Mucosa of descending colon (tissue), 3 donors: ENCODE data around the gene ZNF830. TPM values are rescaled to one million over a fixed set of nuclear protein-coding genes. Genes with fewer than 3 reads are reported as not detected.

Source experiments
- ATAC-seq: fragments of 200-7000 bp; cut with Tn5 transposase; one replicate; pipeline ENCODE4 v1.9.1; 2020; ENCODE audit warnings: mild to moderate bottlenecking, moderate library complexity
- DNase-seq, 3 donors: peaks; one replicate each; pipeline ENCODE4 v3.0.0-alpha.2; 2020
- H3K36me3 ChIP-seq: fragments of 200-600 bp; one replicate; pipeline ENCODE4 v1.8.0; 2021; ENCODE audit warnings: low read depth, mild to moderate bottlenecking
- H3K4me1 ChIP-seq: fragments of 200-600 bp; one replicate; pipeline ENCODE4 v1.8.0; 2021; ENCODE audit warnings: low read depth, mild to moderate bottlenecking
- H3K4me3 ChIP-seq: fragments of 200-600 bp; one replicate; pipeline ENCODE4 v1.8.0; 2021; ENCODE audit warnings: mild to moderate bottlenecking
- H3K9me3 ChIP-seq: fragments of 200-600 bp; one replicate; pipeline ENCODE4 v1.8.0; 2021; ENCODE audit warnings: mild to moderate bottlenecking
- CTCF ChIP-seq: fragments of 200-600 bp; IDR thresholded peaks from one replicate; pipeline ENCODE4 v1.8.0; 2022; ENCODE audit warnings: antibody characterized with exemption, mild to moderate bottlenecking
- intact Hi-C, 2 donors: fragments of 100-400 bp; cut with DNase I in 1 of 2; cut with micrococcal nuclease in 1 of 2; formaldehyde crosslinking; loops; one replicate each; pipeline versions ENCODE4 v1.11.0 to v1.11.1; 2022; cut with DNase I, micrococcal nuclease
- total RNA-seq, 3 donors: library from RNA; stranded (reverse); fragmentation: NEBNext Ultra II Directional in 2 of 3; extraction: Animal tissue kit (Norgen Biotek cat#: 25700) in 2 of 3; gene quantifications; one replicate each; pipeline versions ENCODE4 v1.2.1 to v1.2.4, GENCODE V29; 2021 to 2023
- donor health status: DM: no; HTN: no; CAD: no; lungs with moderate emphysema.
- donor health status: DM: no; HTN: no; CAD: no.
- donor health status: DM: no; HTN: yes; CAD: no.

ZNF830 gene
- total RNA-seq, 3 donors from 2014 or later, result 10.8 to 21.6 (median 12.6) TPM

GRCh38 chr17:35011671-35012216, 50.4 kb downstream of the ZNF830 start:
- intact Hi-C loops, result no loop called here
- DNase-seq (no peak), ATAC-seq (no peak)
- Histone ChIP-seq H3K9me3 (no peaks in the 10 kb centered on the region), H3K4me1 (no peaks in the 10 kb centered on the region), H3K4me3 (no peak overlapping the region), H3K36me3 (no peaks in the 10 kb centered on the region)
- TF ChIP-seq CTCF, result no peak

Other genes starting within 250 kb of the ZNF830 start
- 1 to 10 TPM; 1.0 to 2.7 (median 2.1) TPM for gene CCT6B, start 80 bp upstream of the ZNF830 start, total RNA-seq
- gene LIG3, start 19.0 kb downstream of the ZNF830 start, total RNA-seq, result 10 to 100 TPM; 29.4 to 48.9 (median 35.3) TPM
- 10 to 100 TPM; 45.2 to 69.1 (median 64.1) TPM for gene RFFL, start 102.2 kb downstream of the ZNF830 start, total RNA-seq
- gene RAD51D, start 158.3 kb downstream of the ZNF830 start, total RNA-seq, result 10 to 100 TPM in 2 of 3 donors, 1 to 10 TPM in 1; 9.1 to 14.4 (median 11.6) TPM
- not detected for gene FNDC8, start 160.1 kb downstream of the ZNF830 start, total RNA-seq
- gene NLE1, start 180.8 kb downstream of the ZNF830 start, total RNA-seq, result 10 to 100 TPM in 2 of 3 donors, 1 to 10 TPM in 1; 9.0 to 13.6 (median 12.1) TPM
- gene UNC45B, start 186.3 kb downstream of the ZNF830 start, total RNA-seq, result under 1 TPM in 1 of 3 donors, not detected in 2; 0.05 TPM
- not detected for gene SLC35G3, start 232.9 kb downstream of the ZNF830 start, total RNA-seq